GM12865 (cell line): ENCODE results near the gene TMEM232.

Experiments used
- DNase-seq: peaks from one replicate; pipeline ENCODE4 v3.0.0; 2010; ENCODE audit warnings: low read depth
- H3K4me3 ChIP-seq: 2 replicates; pipeline ENCODE4 v1.5.1; 2011; ENCODE audit warnings: mild to moderate bottlenecking, low read depth, low read length, control low read depth
- TF ChIP-seq, protein P1 (sequence below): IDR thresholded peaks from 2 replicates; pipeline ENCODE4 v1.5.1; 2011; ENCODE audit warnings: low read length, control low read depth, low read depth, inconsistent platforms; ENCODE audit not compliant: insufficient read depth; ENCODE audit errors: missing control alignments

The TMEM232 gene

GRCh38 chr5:110463106-110463505 is 263.4 kb downstream of the TMEM232 start:
- TF ChIP-seq, protein P1, sequence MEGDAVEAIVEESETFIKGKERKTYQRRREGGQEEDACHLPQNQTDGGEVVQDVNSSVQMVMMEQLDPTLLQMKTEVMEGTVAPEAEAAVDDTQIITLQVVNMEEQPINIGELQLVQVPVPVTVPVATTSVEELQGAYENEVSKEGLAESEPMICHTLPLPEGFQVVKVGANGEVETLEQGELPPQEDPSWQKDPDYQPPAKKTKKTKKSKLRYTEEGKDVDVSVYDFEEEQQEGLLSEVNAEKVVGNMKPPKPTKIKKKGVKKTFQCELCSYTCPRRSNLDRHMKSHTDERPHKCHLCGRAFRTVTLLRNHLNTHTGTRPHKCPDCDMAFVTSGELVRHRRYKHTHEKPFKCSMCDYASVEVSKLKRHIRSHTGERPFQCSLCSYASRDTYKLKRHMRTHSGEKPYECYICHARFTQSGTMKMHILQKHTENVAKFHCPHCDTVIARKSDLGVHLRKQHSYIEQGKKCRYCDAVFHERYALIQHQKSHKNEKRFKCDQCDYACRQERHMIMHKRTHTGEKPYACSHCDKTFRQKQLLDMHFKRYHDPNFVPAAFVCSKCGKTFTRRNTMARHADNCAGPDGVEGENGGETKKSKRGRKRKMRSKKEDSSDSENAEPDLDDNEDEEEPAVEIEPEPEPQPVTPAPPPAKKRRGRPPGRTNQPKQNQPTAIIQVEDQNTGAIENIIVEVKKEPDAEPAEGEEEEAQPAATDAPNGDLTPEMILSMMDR, result no peak
- DNase-seq, result no peak
- H3K4me3 ChIP-seq, result no peak overlapping the region

GRCh38 chr5:110460837-110461236 is 265.6 kb downstream of the TMEM232 start:
- TF ChIP-seq, protein P1, result no peak
- H3K4me3 ChIP-seq, result no peak overlapping the region
- peak; percentile 15 for DNase-seq

GRCh38 chr5:110458313-110458712 is 268.2 kb downstream of the TMEM232 start:
- H3K4me3 ChIP-seq, result no peak overlapping the region
- TF ChIP-seq, protein P1, result no peak
- DNase-seq, result no peak

DNA sequence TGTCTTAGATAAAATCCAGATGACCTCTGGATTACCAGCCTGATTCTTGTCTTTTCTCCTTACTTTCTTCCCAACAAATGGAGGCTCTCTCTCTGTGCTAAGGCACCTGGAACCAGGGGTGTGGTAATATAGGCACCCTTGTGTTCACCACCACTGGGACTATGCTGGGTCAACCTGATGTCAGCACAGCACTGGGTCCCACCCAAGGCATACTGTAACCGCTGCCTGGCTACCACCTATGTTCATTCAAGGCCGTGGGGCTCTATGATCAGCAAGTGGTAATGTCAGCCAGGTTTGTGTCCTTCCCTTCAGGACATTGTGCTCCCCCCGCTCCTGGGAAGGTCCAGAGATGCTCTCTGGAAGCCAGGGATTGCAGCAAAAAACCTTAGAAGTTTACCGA is 283.6 kb downstream of the TMEM232 start:
- TF ChIP-seq, protein P1, result no peak
- DNase-seq, result no peak
- no peak overlapping the region for H3K4me3 ChIP-seq

- peak; percentile 62 for DNase-seq
- TF ChIP-seq, protein P1, result peak; percentile 56
Observed at GRCh38 chr5:110441035-110441434, 285.4 kb downstream of the TMEM232 start.

GRCh38 chr5:110440058-110440457 is 286.4 kb downstream of the TMEM232 start:
- TF ChIP-seq, protein P1, result no peak
- no peak for DNase-seq
- no peak overlapping the region for H3K4me3 ChIP-seq

More at GRCh38 chr5:110441035-110441434, 285.4 kb downstream of the TMEM232 start:
- no peak overlapping the region for H3K4me3 ChIP-seq

DNA sequence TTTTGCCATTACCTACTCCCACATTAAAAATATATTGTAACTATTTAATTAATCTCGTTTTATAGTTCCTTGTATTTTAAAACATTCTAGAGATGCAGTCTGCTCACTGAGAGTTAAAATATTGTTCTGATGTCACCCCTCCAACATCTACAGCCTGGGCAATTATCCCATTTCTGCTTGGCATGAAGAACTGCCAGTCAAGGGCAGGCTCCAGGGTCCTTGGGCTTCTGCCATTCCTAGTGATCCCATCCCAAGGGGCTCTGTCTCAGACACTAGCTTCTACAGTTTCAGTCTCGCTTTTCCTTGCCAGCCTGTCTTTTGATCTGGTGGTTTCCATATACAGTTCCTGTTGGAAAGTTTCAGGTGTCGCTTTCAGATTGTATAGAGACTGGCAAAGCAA is 287.2 kb downstream of the TMEM232 start:
- TF ChIP-seq, protein P1, result no peak
- H3K4me3 ChIP-seq, result no peak overlapping the region
- no peak for DNase-seq
